ENCODE data around the gene PRR5.

DNA sequence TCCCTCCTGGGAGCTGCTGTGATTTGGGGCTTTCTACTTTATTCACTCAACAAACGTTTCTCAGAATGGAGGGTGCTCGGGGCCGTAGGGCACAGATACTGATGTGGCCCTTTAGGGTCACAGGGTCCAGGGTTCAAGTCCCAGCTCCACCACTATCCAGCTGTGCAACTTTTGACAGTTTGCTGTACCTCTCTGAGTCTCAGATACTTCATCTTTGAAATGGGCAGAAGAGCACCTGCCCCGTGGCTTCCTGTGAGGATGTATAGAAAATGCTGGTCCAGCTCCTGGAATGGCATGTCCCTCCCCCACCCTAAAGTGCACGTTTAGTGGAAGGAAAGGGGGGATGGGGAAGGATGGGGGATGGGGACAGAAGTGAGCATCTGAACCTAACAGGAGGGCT is 21.9 kb upstream of the PRR5 start:
- TF ChIP-seq YY1 (IDR thresholded peaks at IDR 0.05; ENCODE audit: insufficient read depth, insufficient read length) (no peak), ZNF274 (IDR thresholded peaks at IDR 0.05; ENCODE audit: low read depth, low read length) (no peak)
